HG03378 (cell line): ENCODE data around the gene TRMT61A.

Source experiments
- ATAC-seq: cut with Tn5 transposase; IDR thresholded peaks from one replicate; pipeline ENCODE4 v1.9.1; 2021; ENCODE audit warnings: mild to moderate bottlenecking, moderate library complexity; ENCODE audit not compliant: unreplicated experiment

Gene TRMT61A

GRCh38 chr14:103528587-103529382 is at the start of gene TRMT61A:
Gene TRMT61A (plus strand): TSS chr14:103529196. CDS start chr14:103529979, 783 bp downstream.
- no peak for ATAC-seq

GRCh38 chr14:103480595-103480994 is 48.4 kb upstream of the TRMT61A start:
- peak; percentile 60 for ATAC-seq

- ATAC-seq: no peak
Observed at GRCh38 chr14:103483600-103483999, 45.4 kb upstream of the TRMT61A start.

GRCh38 chr14:103485504-103485903 is 43.5 kb upstream of the TRMT61A start:
- ATAC-seq: no peak

GRCh38 chr14:103488071-103488470 is 40.9 kb upstream of the TRMT61A start:
- no peak for ATAC-seq

GRCh38 chr14:103488960-103489359 is 40.0 kb upstream of the TRMT61A start:
- ATAC-seq: no peak

GRCh38 chr14:103489621-103490020 is 39.4 kb upstream of the TRMT61A start:
- no peak for ATAC-seq

GRCh38 chr14:103491691-103492090 is 37.3 kb upstream of the TRMT61A start:
- no peak for ATAC-seq

GRCh38 chr14:103492156-103492925 is 36.7 kb upstream of the TRMT61A start:
- no peak for ATAC-seq

- ATAC-seq: no peak
Observed at GRCh38 chr14:103495854-103496253, 33.1 kb upstream of the TRMT61A start.

GRCh38 chr14:103496776-103497175 is 32.2 kb upstream of the TRMT61A start:
- no peak for ATAC-seq

GRCh38 chr14:103499709-103500108 is 29.3 kb upstream of the TRMT61A start:
- no peak for ATAC-seq

- no peak for ATAC-seq
Observed at GRCh38 chr14:103500148-103500990, 28.6 kb upstream of the TRMT61A start.

GRCh38 chr14:103501041-103501870 is 27.7 kb upstream of the TRMT61A start:
- ATAC-seq: no peak

- no peak for ATAC-seq
Observed at GRCh38 chr14:103501921-103502669, 26.9 kb upstream of the TRMT61A start.

GRCh38 chr14:103502877-103503276 is 26.1 kb upstream of the TRMT61A start:
- no peak for ATAC-seq

GRCh38 chr14:103503296-103503695 is 25.7 kb upstream of the TRMT61A start:
- no peak for ATAC-seq

GRCh38 chr14:103504991-103505565 is 23.9 kb upstream of the TRMT61A start:
- ATAC-seq: no peak

GRCh38 chr14:103507751-103508150 is 21.2 kb upstream of the TRMT61A start:
- no peak for ATAC-seq
